Coronary artery (tissue), 2 donors: Measurements from ENCODE around the gene TRIM24.

Source experiments
- DNase-seq: peaks from one replicate; pipeline ENCODE4 v3.0.0-alpha.2; 2017; ENCODE audit warnings: low spot score
- H3K27ac ChIP-seq, 2 donors: fragments of 200-600 bp; sonication (generic); one replicate each; pipeline ENCODE4 v1.5.1; 2016 to 2019
- H3K4me3 ChIP-seq: fragments of 200-600 bp; sonication (generic); 2 replicates; pipeline ENCODE4 v1.5.1; 2016; ENCODE audit warnings: mild to moderate bottlenecking, moderate library complexity
- CTCF ChIP-seq: fragments of 200-600 bp; sonication (generic); IDR thresholded peaks from one replicate; pipeline ENCODE4 v1.5.1; 2019; ENCODE audit warnings: antibody characterized with exemption

TRIM24 gene

DNA sequence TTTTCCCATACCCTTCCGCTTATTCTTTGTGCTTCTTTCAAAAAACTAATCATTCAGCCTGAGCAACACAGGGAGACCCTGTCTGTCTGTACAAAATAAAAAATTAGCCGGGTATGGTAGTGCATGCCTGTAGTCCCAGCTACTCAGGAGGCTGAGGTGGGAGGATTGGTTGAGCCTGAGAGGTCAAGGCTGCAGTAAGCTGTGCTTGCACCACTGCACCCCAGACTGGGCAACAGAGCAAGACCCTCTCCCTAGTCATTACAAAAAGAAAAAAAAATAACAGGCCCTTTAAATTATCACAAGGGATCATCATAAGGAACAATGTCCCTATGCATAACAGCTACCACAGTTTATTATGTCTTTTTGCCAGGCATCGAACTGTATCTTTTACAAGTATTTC lies 119.6 kb downstream of the TRIM24 start:
- Histone ChIP-seq H3K4me3 (no peak overlapping the region), H3K27ac (no peak overlapping the region)
- DNase-seq, result no peak
- no peak for TF ChIP-seq CTCF

GRCh38 chr7:138581065-138581464 lies 121.0 kb downstream of the TRIM24 start:
- Histone ChIP-seq H3K27ac (no peak overlapping the region), H3K4me3 (no peak overlapping the region)
- no peak for DNase-seq
- no peak for TF ChIP-seq CTCF

GRCh38 chr7:138584283-138584682 lies 124.2 kb downstream of the TRIM24 start:
- no peak overlapping the region for H3K27ac ChIP-seq
- H3K4me3 ChIP-seq, result no peak overlapping the region
- no peak for DNase-seq
- no peak for TF ChIP-seq CTCF

DNA sequence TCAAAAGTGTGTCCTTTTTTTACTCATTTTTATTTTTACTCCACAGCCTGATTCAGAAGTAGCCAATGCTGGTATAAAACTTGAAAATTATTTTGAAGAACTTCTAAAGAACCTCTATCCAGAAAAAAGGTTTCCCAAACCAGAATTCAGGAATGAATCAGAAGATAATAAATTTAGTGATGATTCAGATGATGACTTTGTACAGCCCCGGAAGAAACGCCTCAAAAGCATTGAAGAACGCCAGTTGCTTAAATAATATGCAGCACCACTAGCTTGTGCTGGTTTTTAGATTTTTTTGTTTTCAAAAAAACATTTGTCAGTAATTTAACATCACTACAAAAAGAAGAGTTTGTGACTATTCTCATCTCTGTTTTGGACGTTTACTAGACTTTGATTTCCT lies 124.6 kb downstream of the TRIM24 start:
- Histone ChIP-seq H3K4me3 (no peak overlapping the region), H3K27ac (no peak overlapping the region)
- no peak for DNase-seq
- no peak for TF ChIP-seq CTCF

DNA sequence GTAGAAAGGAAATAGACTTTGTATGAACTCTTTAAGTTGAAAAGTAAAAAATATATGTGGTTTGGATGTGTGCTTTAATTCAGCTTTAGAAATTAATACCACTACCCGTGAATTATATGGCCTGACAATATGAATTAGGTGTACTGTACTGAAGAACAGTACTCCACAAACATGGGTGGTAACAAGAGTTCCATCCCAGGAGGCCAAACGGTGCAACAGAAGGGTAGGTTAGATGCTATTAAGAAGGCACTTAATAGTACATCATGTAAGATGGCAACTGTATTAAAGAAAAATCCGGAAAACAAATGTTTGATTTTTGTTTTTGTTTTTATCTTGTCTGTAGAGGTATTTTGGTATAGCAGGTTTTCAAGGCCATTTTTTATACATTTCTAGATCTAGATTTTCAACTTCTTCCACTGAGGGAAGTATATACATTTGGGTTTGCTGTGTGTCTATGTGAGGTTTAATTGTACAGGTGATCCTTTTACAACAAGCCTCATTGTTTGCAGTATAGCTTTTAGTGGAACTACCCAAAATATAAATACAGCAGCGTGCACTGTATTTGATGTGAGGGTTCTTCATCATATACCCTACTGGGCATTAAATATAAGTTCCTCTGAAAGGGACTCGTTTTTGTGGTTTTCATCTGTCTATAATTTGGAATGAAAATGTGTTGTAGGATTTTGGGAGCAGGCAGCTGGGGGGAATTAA lies 125.4 kb downstream of the TRIM24 start:
- Histone ChIP-seq H3K27ac (no peak overlapping the region), H3K4me3 (no peak overlapping the region)
- no peak for TF ChIP-seq CTCF
- no peak for DNase-seq

DNA sequence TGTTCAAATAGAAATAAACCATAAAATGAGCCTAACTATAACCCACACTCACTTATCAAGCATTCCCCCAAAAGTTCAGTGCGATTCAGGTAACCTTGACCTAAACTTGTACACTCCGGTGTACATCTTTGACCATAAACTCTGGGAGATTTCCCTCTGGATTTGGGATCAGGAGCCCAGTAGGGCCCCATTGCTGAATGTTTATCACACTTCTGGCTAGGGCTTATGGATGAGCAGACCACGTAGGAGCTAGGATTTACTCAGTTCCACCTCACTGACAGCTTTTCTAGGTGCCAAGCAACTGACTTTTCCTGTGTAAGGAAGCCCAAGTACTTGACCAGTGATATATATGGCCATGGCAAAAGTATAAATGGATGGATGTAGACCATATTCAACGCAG lies 127.4 kb downstream of the TRIM24 start:
- H3K27ac ChIP-seq, result no peak overlapping the region
- no peak for DNase-seq
- H3K4me3 ChIP-seq, result no peak overlapping the region
- no peak for TF ChIP-seq CTCF

DNA sequence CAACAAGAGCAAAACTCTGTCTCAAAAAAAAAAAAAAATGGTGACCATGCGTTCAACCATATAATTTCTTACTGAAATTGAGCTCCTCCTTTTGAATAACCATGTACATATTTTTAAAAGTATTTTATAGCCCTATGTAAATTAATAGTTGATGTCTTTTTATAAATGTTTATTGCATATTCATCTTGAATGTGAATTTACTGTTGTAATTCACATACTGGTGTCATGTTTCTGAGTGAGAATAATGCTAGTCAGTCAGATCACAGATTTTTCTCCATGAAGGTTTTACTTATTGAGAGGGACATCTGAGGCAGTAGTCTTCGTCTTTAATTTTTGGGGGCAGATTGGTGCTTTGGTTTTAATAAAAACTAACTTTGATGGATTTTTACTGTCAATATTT lies 128.9 kb downstream of the TRIM24 start:
- no peak for DNase-seq
- Histone ChIP-seq H3K27ac (no peak overlapping the region), H3K4me3 (no peak overlapping the region)
- no peak for TF ChIP-seq CTCF
